HEK293 (cell line): ENCODE data around the gene RLN3.

ENCODE experiments used
- CTCF ChIA-PET: fragments of 350-600 bp; formaldehyde crosslinking; extraction: SDS; loops from one replicate; lab custom pipeline; 2021; ENCODE audit warnings: antibody characterized with exemption; lab: Yijun Ruan, JAX
- POLR2A ChIA-PET: fragments of 300-600 bp; formaldehyde crosslinking; extraction: SDS; loops from one replicate; lab custom pipeline; 2020; ENCODE audit warnings: antibody characterized with exemption, inconsistent platforms; lab: Yijun Ruan, JAX
- H3K27ac ChIP-seq: fragments of 200-500 bp; sonication (Bioruptor generic); 2 replicates; pipeline ENCODE4 v1.5.1; 2014; ENCODE audit warnings: low read depth, low read length, control low read depth, inconsistent platforms; ENCODE audit errors: extremely low read depth
- H3K36me3 ChIP-seq, 2 experiments: fragments of 200-500 bp in 1 of 2; sonication (Bioruptor generic) in 1 of 2; 1 replicate in 1 of 2; 2 replicates in 1 of 2; pipeline ENCODE4 v1.5.1; 2014 to 2017; ENCODE audit warnings: inconsistent platforms in 2 of 2, low read length in 2 of 2; ENCODE audit not compliant: control insufficient read depth in 2 of 2, insufficient read depth in 1 of 2
- H3K4me1 ChIP-seq: fragments of 200-500 bp; sonication (Bioruptor generic); 2 replicates; pipeline ENCODE4 v1.5.1; 2014; ENCODE audit warnings: mild to moderate bottlenecking, low read length, inconsistent platforms; ENCODE audit not compliant: control insufficient read depth, insufficient read depth
- H3K4me3 ChIP-seq: 2 replicates; pipeline ENCODE4 v1.5.1; 2011; ENCODE audit warnings: low read depth, mild to moderate bottlenecking, control low read depth, low read length, moderate library complexity
- H3K9me3 ChIP-seq: fragments of 200-500 bp; sonication (Bioruptor generic); 2 replicates; pipeline ENCODE4 v1.5.1; 2014; ENCODE audit warnings: low read depth, low read length, inconsistent platforms; ENCODE audit not compliant: control insufficient read depth, insufficient read depth
- BCL11B ChIP-seq: fragments of 450-650 bp; formaldehyde crosslinking; IDR thresholded peaks from 2 replicates; pipeline ENCODE4 v1.5.1; 2016; ENCODE audit warnings: low read depth, missing biosample characterization, missing genetic modification characterization
- SP3 ChIP-seq: fragments of 450-650 bp; formaldehyde crosslinking; IDR thresholded peaks from 2 replicates; pipeline ENCODE4 v1.5.1; 2016; ENCODE audit warnings: missing biosample characterization, missing genetic modification characterization
- SP7 ChIP-seq: fragments of 450-650 bp; formaldehyde crosslinking; IDR thresholded peaks from 2 replicates; pipeline ENCODE4 v1.5.1; 2016; ENCODE audit warnings: missing biosample characterization, missing genetic modification characterization
- ZFP41 ChIP-seq: fragments of 450-650 bp; formaldehyde crosslinking; IDR thresholded peaks from 2 replicates; pipeline ENCODE4 v1.5.1; 2016; ENCODE audit warnings: missing biosample characterization, missing genetic modification characterization, borderline replicate concordance
- ZNF23 ChIP-seq: fragments of 450-650 bp; formaldehyde crosslinking; IDR thresholded peaks from 2 replicates; pipeline ENCODE4 v1.5.1; 2016; ENCODE audit warnings: missing biosample characterization, missing genetic modification characterization, borderline replicate concordance
- ZNF266 ChIP-seq: fragments of 450-650 bp; formaldehyde crosslinking; IDR thresholded peaks from 2 replicates; pipeline ENCODE4 v1.5.1; 2016; ENCODE audit warnings: missing biosample characterization, missing genetic modification characterization, low read depth
- ZNF311 ChIP-seq: fragments of 450-650 bp; formaldehyde crosslinking; IDR thresholded peaks from 2 replicates; pipeline ENCODE4 v1.5.1; 2017; ENCODE audit warnings: missing biosample characterization, missing genetic modification characterization, borderline replicate concordance
- ZNF391 ChIP-seq: fragments of 450-650 bp; formaldehyde crosslinking; IDR thresholded peaks from 2 replicates; pipeline ENCODE4 v1.5.1; 2016; ENCODE audit warnings: low read depth, missing biosample characterization, missing genetic modification characterization, borderline replicate concordance
- ZNF561 ChIP-seq: fragments of 450-650 bp; IDR thresholded peaks from 2 replicates; pipeline ENCODE4 v1.5.1; 2018; ENCODE audit warnings: missing biosample characterization, missing genetic modification characterization, borderline replicate concordance
- ZNF670 ChIP-seq: fragments of 450-650 bp; formaldehyde crosslinking; IDR thresholded peaks from 2 replicates; pipeline ENCODE4 v1.5.1; 2016; ENCODE audit warnings: missing biosample characterization, missing genetic modification characterization, low read depth
- ZNF837 ChIP-seq: fragments of 450-650 bp; formaldehyde crosslinking; IDR thresholded peaks from 2 replicates; pipeline ENCODE4 v1.5.1; 2016; ENCODE audit warnings: missing biosample characterization, missing genetic modification characterization
- ZXDB ChIP-seq: fragments of 450-650 bp; formaldehyde crosslinking; IDR thresholded peaks from 2 replicates; pipeline ENCODE4 v1.5.1; 2016; ENCODE audit warnings: missing biosample characterization, missing genetic modification characterization
- TF ChIP-seq, protein P1 (sequence below): fragments of 450-650 bp; formaldehyde crosslinking; IDR thresholded peaks from 2 replicates; pipeline ENCODE4 v1.5.1; 2016; ENCODE audit warnings: missing biosample characterization, missing genetic modification characterization
- TF ChIP-seq, protein P2 (sequence below): fragments of 450-650 bp; formaldehyde crosslinking; IDR thresholded peaks from 2 replicates; pipeline ENCODE4 v1.5.1; 2017; ENCODE audit warnings: missing biosample characterization, missing genetic modification characterization
- TF ChIP-seq, protein P3 (sequence below): fragments of 450-650 bp; formaldehyde crosslinking; IDR thresholded peaks from 2 replicates; pipeline ENCODE4 v1.5.1; 2016; ENCODE audit warnings: missing biosample characterization, missing genetic modification characterization, low read depth
- TF ChIP-seq, protein P4 (sequence below): fragments of 450-650 bp; formaldehyde crosslinking; IDR thresholded peaks from 2 replicates; pipeline ENCODE4; 2016; ENCODE audit warnings: missing biosample characterization, missing genetic modification characterization
- TF ChIP-seq, protein P5 (sequence below): sonication (generic); formaldehyde crosslinking; IDR thresholded peaks from 2 replicates; pipeline ENCODE4 v1.8.1; 2022; ENCODE audit warnings: mild to moderate bottlenecking, moderate library complexity, missing genetic modification reagents
- TF ChIP-seq, protein P6 (sequence below): fragments of 450-650 bp; formaldehyde crosslinking; IDR thresholded peaks from 2 replicates; pipeline ENCODE4 v1.5.1; 2016; ENCODE audit warnings: missing biosample characterization, missing genetic modification characterization

RLN3 gene

DNA sequence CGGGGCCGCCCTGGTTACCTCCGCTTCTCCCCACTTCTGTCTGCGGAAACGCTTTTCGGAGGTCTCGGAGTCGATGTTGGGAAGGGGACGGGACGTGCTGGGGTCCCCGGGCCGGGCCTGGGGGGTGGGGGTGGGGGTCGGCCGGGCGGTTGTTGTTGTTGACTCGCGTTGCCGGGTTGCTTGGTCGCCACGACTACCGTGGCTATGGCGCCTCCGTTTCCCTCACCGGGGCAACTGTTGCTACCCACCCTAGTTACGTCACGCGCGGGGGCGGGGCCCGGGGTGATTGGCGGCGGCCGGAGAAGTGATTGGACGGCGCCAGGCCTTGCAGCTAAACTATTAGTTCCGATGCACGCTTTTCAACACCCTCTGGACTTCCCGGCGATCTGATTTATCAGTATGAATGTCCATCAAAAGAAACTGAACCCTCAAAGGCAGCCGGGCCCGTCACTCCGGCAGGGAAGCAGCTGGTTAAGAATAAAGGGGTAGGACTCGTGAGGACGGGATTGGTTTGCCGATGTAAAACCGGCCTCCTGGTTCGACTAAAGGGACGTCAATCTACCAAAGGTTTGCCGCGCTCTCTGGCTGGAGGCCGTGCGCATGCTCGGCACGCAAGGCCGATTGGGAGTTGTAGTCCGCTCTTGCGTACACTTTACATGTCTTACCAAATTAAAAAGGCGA is 21.7 kb upstream of the RLN3 start, which contains the start of gene RFX1 (continued):
- TF ChIP-seq, protein P1, sequence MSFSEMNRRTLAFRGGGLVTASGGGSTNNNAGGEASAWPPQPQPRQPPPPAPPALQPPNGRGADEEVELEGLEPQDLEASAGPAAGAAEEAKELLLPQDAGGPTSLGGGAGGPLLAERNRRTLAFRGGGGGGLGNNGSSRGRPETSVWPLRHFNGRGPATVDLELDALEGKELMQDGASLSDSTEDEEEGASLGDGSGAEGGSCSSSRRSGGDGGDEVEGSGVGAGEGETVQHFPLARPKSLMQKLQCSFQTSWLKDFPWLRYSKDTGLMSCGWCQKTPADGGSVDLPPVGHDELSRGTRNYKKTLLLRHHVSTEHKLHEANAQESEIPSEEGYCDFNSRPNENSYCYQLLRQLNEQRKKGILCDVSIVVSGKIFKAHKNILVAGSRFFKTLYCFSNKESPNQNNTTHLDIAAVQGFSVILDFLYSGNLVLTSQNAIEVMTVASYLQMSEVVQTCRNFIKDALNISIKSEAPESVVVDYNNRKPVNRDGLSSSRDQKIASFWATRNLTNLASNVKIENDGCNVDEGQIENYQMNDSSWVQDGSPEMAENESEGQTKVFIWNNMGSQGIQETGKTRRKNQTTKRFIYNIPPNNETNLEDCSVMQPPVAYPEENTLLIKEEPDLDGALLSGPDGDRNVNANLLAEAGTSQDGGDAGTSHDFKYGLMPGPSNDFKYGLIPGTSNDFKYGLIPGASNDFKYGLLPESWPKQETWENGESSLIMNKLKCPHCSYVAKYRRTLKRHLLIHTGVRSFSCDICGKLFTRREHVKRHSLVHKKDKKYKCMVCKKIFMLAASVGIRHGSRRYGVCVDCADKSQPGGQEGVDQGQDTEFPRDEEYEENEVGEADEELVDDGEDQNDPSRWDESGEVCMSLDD (tag by site-specific recombination): no peak
- TF ChIP-seq ZXDB (no peak), ZNF670 (no peak), ZNF391 (tag by site-specific recombination) (no peak), ZFP41 (tag by site-specific recombination) (no peak), SP7 (tag by site-specific recombination) (no peak), ZNF23 (tag by site-specific recombination) (no peak), ZNF561 (tag by site-specific recombination) (no peak), ZNF266 (no peak), ZNF311 (no peak)
- TF ChIP-seq, protein P2, sequence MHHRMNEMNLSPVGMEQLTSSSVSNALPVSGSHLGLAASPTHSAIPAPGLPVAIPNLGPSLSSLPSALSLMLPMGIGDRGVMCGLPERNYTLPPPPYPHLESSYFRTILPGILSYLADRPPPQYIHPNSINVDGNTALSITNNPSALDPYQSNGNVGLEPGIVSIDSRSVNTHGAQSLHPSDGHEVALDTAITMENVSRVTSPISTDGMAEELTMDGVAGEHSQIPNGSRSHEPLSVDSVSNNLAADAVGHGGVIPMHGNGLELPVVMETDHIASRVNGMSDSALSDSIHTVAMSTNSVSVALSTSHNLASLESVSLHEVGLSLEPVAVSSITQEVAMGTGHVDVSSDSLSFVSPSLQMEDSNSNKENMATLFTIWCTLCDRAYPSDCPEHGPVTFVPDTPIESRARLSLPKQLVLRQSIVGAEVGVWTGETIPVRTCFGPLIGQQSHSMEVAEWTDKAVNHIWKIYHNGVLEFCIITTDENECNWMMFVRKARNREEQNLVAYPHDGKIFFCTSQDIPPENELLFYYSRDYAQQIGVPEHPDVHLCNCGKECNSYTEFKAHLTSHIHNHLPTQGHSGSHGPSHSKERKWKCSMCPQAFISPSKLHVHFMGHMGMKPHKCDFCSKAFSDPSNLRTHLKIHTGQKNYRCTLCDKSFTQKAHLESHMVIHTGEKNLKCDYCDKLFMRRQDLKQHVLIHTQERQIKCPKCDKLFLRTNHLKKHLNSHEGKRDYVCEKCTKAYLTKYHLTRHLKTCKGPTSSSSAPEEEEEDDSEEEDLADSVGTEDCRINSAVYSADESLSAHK (tag by site-specific recombination): no peak
- TF ChIP-seq, protein P3, sequence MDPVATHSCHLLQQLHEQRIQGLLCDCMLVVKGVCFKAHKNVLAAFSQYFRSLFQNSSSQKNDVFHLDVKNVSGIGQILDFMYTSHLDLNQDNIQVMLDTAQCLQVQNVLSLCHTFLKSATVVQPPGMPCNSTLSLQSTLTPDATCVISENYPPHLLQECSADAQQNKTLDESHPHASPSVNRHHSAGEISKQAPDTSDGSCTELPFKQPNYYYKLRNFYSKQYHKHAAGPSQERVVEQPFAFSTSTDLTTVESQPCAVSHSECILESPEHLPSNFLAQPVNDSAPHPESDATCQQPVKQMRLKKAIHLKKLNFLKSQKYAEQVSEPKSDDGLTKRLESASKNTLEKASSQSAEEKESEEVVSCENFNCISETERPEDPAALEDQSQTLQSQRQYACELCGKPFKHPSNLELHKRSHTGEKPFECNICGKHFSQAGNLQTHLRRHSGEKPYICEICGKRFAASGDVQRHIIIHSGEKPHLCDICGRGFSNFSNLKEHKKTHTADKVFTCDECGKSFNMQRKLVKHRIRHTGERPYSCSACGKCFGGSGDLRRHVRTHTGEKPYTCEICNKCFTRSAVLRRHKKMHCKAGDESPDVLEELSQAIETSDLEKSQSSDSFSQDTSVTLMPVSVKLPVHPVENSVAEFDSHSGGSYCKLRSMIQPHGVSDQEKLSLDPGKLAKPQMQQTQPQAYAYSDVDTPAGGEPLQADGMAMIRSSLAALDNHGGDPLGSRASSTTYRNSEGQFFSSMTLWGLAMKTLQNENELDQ (tag by site-specific recombination): no peak
- TF ChIP-seq, protein P4, sequence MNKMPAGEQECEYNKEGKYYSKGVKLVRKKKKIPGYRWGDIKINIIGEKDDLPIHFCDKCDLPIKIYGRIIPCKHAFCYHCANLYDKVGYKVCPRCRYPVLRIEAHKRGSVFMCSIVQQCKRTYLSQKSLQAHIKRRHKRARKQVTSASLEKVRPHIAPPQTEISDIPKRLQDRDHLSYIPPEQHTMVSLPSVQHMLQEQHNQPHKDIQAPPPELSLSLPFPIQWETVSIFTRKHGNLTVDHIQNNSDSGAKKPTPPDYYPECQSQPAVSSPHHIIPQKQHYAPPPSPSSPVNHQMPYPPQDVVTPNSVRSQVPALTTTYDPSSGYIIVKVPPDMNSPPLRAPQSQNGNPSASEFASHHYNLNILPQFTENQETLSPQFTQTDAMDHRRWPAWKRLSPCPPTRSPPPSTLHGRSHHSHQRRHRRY (tag by site-specific recombination): no peak
- TF ChIP-seq, protein P5, sequence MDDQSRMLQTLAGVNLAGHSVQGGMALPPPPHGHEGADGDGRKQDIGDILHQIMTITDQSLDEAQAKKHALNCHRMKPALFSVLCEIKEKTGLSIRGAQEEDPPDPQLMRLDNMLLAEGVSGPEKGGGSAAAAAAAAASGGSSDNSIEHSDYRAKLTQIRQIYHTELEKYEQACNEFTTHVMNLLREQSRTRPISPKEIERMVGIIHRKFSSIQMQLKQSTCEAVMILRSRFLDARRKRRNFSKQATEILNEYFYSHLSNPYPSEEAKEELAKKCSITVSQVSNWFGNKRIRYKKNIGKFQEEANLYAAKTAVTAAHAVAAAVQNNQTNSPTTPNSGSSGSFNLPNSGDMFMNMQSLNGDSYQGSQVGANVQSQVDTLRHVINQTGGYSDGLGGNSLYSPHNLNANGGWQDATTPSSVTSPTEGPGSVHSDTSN (CRISPR knock-in tag): peak; percentile 99

DNA sequence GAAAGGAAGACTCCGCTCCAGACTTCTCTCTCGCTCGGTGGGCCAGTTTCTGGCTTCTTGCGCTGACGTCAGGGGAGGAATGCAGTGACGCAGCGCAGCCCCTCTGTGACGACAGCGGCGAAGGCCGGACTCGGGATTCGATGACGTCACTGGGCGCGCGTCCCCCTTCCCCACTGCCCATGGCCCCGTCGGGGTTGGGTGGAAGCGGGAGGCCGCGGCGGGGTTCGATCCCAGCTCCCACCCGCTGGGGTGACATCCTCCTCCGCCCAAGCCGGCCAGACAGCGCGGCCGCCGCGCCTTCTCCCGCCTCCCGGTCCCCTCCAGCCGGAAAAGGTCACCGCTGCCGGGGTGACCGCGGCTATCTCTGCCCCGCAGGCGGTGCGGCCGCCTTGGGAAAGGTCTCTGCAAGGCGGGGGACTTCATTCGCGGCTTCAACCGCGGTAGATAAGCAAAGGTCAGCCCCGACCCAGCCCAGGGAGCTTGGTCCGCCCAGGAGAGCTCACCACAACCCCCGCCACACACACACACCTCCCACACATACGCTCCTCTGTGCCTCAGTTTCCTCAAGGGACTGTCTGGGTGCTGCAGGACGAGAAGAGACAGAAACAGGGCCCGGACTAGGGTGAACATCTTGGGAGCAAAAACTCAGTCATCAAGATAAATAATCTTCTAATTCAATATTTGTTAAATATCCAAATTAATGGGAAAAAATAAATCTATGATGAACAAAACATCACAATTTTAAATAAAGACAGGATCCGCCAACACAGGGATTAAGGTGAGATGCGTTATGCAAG is 21.0 kb upstream of the RLN3 start:
- POLR2A ChIA-PET: interaction anchor here (0.5 to 2.5 kb wide), 16 partner anchors 9 to 271 kb away, joined by 3 to 11 read pairs (median 5); partner anchors contain the start of genes DCAF15 and IL27RA
- H3K4me1 ChIP-seq: no peaks in the 10 kb centered on the region
- no peaks in the 10 kb centered on the region for H3K9me3 ChIP-seq
- H3K27ac ChIP-seq: peak overlapping the region; percentile 89
- CTCF ChIA-PET: interaction anchor here (1.0 to 2.0 kb wide), 4 partner anchors 21 to 65 kb away, joined by 3 to 7 read pairs (median 5); partner anchors contain the start of gene RLN3
- no peaks in the 10 kb centered on the region for H3K36me3 ChIP-seq
- peak overlapping the region; percentile 92 for H3K4me3 ChIP-seq
- no peak for TF ChIP-seq ZNF837 (tag by site-specific recombination)
- TF ChIP-seq BCL11B: peak; percentile 76; the same call in 1 of the 2 replicates
- TF ChIP-seq, protein P6, sequence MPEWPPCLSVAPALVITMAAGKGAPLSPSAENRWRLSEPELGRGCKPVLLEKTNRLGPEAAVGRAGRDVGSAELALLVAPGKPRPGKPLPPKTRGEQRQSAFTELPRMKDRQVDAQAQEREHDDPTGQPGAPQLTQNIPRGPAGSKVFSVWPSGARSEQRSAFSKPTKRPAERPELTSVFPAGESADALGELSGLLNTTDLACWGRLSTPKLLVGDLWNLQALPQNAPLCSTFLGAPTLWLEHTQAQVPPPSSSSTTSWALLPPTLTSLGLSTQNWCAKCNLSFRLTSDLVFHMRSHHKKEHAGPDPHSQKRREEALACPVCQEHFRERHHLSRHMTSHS (tag by site-specific recombination): no peak; the same call in 1 of the 2 replicates
- no peak; the same call in 1 of the 2 replicates for TF ChIP-seq SP3 (tag by site-specific recombination)
- TF ChIP-seq, protein P3 (tag by site-specific recombination): no peak
